GM19193 (cell line): ENCODE measurements around the gene CNOT8.

ENCODE experiments used
- POLR2A ChIP-seq: IDR thresholded peaks from 4 replicates; pipeline ENCODE4 v1.6.1; 2011; ENCODE audit not compliant: insufficient read depth, insufficient read length; ENCODE audit errors: extremely low read depth

Gene CNOT8

DNA sequence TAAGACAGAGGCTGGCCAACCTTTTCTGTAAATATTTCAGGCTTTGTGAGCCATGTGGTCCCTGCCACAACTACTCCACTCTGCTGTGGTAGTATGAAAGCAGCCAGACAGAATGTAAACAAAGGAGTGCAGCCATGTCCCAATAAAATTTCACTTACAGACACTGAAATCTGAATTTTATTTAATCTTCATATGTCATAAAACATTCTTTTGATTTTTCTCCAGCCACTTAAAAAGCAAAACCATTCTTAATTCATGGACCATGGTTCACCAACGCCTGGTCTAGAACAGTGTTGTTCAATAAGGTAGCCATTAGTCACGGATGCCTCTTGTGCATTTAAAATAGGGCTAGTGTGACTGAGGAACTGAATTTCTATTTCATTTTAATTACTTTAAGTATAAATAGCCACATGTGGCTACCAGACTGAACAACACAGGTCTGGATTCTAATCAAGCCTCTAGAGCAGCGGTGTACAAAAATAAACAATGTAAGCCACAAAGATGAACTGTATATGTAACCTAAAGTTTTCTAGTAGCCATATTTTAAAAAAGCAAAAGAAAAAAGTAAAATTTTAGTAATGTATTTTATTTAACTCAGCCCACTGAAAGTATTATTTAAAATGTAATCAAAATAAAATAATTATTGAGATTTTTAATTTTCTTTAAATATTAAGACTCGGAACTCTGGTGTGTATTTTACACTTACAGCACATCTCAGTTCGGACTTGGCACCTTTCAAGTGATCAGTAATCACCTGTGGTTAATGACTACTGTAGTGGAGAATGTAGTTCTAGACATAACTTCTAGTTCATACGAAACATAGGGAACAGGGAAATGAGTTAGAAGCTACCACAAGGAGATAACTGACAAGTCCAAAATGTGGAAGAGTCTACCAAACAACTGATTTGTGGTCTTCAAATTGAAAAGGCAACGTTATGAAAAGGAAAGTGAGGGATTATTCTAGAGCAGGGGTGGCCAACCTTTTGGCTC is 65.3 kb downstream of the CNOT8 start:
- no peak for TF ChIP-seq POLR2A
